NCI-H2029 (cell line): ENCODE results near the gene KIAA1191.

Source experiments
- DNase-seq: peaks from one replicate; lab custom pipeline; 2025; lab: John Stamatoyannopoulos, UW

Gene KIAA1191

GRCh38 chr5:176365351-176366231 is 4.0 kb upstream of the KIAA1191 start, which contains the start of gene ARL10:
ARL10 (plus strand) TSS chr5:176365487; CDS start chr5:176365564, 77 bp downstream.
- no peak for DNase-seq

GRCh38 chr5:176364765-176365350 is 3.3 kb upstream of the KIAA1191 start:
- no peak for DNase-seq

GRCh38 chr5:176362233-176362490 is 598 bp upstream of the KIAA1191 start:
- DNase-seq, result no peak

DNA sequence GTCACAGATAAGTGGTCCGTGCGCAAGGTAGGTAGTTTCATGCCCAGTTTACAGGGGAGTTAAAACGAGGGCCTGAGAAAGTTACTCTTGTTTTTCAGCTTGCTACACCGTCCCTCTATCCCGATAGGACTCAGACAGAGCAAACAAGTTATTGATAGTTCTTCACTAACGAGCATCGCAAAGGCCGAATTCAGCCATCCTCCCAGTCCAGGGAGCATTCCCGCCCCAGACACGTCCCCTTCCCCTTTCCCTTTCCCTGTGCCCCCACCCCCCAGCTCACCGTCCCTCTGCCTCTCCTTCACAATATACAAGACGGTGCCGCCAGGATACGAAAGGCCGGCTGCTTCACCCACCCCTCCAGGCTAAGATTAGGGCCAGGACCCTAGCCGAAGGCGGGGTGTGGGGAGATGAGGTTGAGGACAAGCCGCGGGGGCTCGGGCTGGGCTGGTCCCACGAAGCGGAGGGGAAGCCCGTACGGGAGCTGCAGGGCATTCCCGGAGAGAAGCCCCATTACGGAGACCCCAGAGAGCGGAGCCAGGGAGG is 599 bp downstream of the KIAA1191 start:
- DNase-seq, result no peak

DNA sequence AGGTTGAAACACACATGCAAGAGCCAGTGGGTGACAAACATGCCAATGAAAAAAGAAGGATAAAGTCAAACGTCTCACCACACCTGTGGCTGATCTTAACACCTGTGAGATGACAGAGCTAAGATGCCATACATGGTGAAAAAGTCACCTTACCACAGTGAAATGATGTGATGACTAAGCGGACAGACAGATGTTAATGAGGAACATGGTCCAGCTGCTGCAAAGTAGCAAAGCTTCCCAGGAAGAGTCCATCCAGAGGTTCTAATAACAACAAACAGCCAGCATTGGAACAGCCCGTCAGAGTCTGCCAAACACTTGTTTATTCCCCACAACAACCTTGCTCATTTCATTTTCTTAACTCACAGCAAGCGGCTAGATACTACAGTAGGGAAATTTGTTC is 1.9 kb downstream of the KIAA1191 start:
- DNase-seq, result no peak

DNA sequence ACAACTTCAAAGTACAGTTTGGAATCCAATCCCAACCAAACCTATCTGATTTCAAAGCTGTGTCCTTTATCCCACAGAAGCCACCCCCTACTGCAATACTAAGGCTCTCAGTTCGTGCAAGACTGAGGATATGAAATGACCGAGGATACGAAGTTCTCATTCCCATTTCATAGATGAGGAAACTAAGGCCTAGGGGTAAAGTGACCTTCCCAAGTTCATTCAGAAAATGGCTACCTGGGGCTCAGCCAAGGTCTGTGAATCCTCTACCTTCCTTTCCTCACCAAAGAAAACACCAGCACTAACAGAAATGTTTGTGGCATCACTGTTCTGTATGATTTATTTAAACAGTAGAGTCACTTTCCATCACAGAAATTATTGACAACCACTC is 5.4 kb downstream of the KIAA1191 start:
- no peak for DNase-seq

- DNase-seq, result no peak
These were observed 6.0 kb downstream of the KIAA1191 start for GRCh38 chr5:176355400-176356178.

DNA sequence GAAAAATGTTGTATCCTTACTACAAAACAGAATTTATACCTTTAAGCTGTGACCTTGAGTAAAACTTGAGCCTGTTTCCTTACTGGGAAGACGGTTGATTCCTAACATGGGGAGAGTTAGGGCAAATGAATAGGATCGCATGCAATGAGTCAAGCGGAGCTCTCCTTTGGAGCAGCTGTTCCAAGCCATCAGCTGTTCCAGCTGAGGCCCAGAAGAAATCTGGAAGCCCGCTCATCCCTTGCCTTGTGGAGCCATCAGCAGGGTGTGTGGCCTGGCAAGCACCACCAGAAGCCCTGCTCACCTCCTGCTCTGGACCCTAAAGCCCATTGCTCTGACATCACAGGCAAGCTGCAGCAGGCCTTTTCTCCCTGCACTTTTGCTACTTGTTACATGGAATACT is 8.0 kb downstream of the KIAA1191 start:
- DNase-seq, result no peak

- no peak for DNase-seq
These were observed 9.3 kb downstream of the KIAA1191 start for GRCh38 chr5:176352116-176352878.

GRCh38 chr5:176350416-176350815 is 11.1 kb downstream of the KIAA1191 start:
- DNase-seq, result no peak

- DNase-seq, result no peak
These were observed 18.7 kb downstream of the KIAA1191 start for GRCh38 chr5:176342766-176343458.

- DNase-seq, result no peak
These were observed 19.4 kb downstream of the KIAA1191 start for GRCh38 chr5:176342158-176342483.

DNA sequence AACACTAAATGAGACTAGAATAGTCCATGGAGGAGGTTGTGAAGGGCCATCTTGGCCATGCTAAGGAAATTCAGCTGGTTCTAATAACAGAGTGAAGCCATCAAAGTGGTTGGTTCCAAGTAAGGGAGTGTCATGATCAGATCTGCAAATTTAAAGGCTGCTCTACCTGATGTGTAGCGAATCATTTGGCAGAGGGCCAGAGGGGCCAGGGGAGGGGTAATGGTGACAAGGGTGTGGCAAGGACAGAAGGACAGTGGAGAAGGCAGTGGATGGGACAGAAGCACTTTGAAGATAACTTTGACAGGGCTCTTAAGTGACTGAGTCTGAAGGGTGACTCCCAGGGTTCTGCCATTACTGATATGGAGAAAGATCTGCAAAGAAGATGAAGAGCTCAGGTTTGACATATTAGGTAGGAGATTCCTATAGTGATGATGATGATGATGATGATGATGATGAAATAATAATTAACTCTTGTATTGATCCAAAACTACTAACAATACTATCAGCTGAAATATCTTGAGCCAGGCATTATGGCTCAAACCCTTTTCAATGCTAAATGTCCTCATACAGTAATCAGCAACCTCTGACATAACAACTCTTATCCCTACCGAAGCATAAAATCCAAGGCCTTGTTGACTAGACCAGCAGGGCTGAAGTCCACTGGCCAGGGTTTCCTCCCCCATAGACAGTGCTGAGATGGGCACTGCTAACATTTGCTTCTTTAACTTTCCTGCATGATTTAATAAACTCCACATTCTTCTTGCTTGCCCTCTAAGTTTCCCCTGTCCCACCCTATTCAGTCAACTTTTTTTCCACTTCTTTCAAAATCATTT is 20.0 kb downstream of the KIAA1191 start:
- no peak for DNase-seq

GRCh38 chr5:176339304-176339703 is 22.3 kb downstream of the KIAA1191 start:
- DNase-seq, result no peak

DNA sequence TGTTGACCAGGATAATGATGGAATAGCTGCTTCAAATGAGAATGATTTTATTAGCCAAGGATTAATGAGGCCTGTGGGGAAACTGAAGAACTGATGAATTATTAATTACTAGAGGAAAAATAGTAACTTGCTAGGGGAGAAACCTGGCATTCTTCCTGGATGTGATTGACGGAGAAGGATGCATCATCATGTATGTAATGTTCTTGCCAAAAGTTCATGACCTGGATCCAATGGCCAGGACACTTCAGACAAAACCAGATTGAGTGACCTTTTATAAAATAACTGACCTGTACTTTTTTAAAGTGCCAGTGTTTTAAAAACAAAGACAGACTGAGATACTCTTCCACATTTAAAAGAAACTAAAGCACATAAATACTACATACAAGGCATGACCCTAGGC is 23.7 kb downstream of the KIAA1191 start:
- DNase-seq, result no peak

- DNase-seq, result no peak
These were observed 27.4 kb downstream of the KIAA1191 start for GRCh38 chr5:176334031-176334770.

DNA sequence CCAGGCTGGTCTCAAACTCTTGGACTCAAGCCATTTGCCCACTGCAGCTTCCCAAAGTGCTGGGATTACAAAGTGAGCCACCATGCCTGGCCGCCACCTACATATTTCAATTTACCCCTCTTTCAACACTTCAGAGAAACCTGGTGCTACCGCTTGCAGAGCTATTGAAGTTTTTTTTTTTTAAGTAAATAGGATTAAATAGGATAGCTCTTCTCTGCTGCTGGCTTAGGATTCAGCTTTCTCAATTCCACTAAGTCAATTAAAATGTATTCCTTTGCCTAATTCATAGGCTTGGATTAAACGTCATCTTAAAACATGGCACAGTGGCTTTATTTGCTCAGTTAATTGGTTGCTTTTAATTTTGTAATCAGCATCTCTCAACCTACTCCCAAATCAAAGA is 41.0 kb downstream of the KIAA1191 start:
- DNase-seq, result no peak

- DNase-seq, result no peak
These were observed 41.6 kb downstream of the KIAA1191 start for GRCh38 chr5:176319827-176320554.
